GM12891 (cell line): Measurements from ENCODE around the gene R3HDM2.
"Not testable (repeated sequence)": the region's sequence is repeated elsewhere in the genome, so short reads cannot be mapped to it uniquely, and the experiment has no call there.

Experiments
- DNase-seq: peaks from one replicate; pipeline ENCODE4 v3.0.0; 2011; ENCODE audit warnings: low spot score; ENCODE audit not compliant: insufficient read length
- FAIRE-seq: peaks from 2 replicates; lab custom pipeline; 2011; peaks lifted over from hg19 to GRCh38; lab: Jason Lieb, UNC
- PAX5 ChIP-seq: IDR thresholded peaks from 2 replicates; pipeline ENCODE4 v1.6.1; 2011; ENCODE audit warnings: low read length, moderate library complexity, mild to moderate bottlenecking; ENCODE audit not compliant: insufficient read depth, severe bottlenecking
- POLR2A ChIP-seq: IDR thresholded peaks from 2 replicates; pipeline ENCODE4 v1.6.1; 2011; ENCODE audit warnings: low read depth, low read length, control low read depth
- POLR2AphosphoS5 ChIP-seq: IDR thresholded peaks from 2 replicates; pipeline ENCODE4 v1.6.1; 2011; ENCODE audit warnings: low read depth, low read length, control low read depth
- POU2F2 ChIP-seq: IDR thresholded peaks from 2 replicates; pipeline ENCODE4 v1.6.1; 2011; ENCODE audit warnings: low read depth, mild to moderate bottlenecking, control low read depth, low read length, moderate library complexity
- SPI1 ChIP-seq: IDR thresholded peaks from 2 replicates; pipeline ENCODE4 v1.6.1; 2011; ENCODE audit warnings: low read depth, low read length, control low read depth
- TAF1 ChIP-seq: IDR thresholded peaks from 2 replicates; pipeline ENCODE4 v1.6.1; 2011; ENCODE audit warnings: low read depth, low read length, control low read depth

The R3HDM2 gene

GRCh38 chr12:57441846-57442427 is 11.1 kb upstream of the R3HDM2 start:
- no peak for FAIRE-seq

DNA sequence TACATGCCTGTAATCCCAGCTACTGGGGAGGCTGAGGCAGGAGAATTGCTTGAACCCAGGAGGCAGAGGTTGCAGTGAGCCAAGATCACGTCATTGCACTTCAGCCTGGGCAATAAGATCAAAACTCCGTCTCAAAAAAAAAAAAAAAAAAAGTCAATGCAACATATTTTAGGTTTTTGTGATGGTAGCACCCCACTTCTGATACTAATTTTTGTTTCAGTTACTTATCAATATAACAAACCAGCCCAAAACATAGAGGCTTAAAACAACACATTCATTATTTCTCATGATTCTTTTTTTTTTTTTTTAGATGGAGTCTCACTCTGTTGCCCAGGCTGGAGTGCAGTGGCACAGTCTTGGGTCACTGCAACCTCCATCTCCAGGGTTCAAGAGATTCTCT is 10.6 kb upstream of the R3HDM2 start:
- DNase-seq, FAIRE-seq: not testable (repeated sequence)

More at GRCh38 chr12:57441846-57442427, 11.1 kb upstream of the R3HDM2 start:
- no peak for DNase-seq
- no peak for TF ChIP-seq PAX5
- no peak for TF ChIP-seq TAF1
- TF ChIP-seq POLR2A, result no peak
- TF ChIP-seq POLR2AphosphoS5, result no peak
- no peak for TF ChIP-seq SPI1
- no peak for TF ChIP-seq POU2F2

- FAIRE-seq (no peak), DNase-seq (no peak)
- TF ChIP-seq SPI1 (no peak), TAF1 (no peak), POLR2A (no peak), POU2F2 (no peak), POLR2AphosphoS5 (no peak), PAX5 (no peak)
Observed at GRCh38 chr12:57439762-57440266, 9.0 kb upstream of the R3HDM2 start.

- FAIRE-seq (no peak), DNase-seq (no peak)
- TF ChIP-seq POU2F2, result no peak
Observed at GRCh38 chr12:57438400-57438799, 7.6 kb upstream of the R3HDM2 start.

- DNase-seq (no peak), FAIRE-seq (no peak)
- TF ChIP-seq POLR2AphosphoS5 (no peak), SPI1 (no peak), POU2F2 (no peak), TAF1 (no peak), POLR2A (no peak), PAX5 (no peak)
Observed at GRCh38 chr12:57435293-57435692, 4.5 kb upstream of the R3HDM2 start.

GRCh38 chr12:57434517-57435223 is 3.8 kb upstream of the R3HDM2 start, which contains the start of gene INHBC:
Gene INHBC, plus strand, starts transcription at chr12:57434784. Its CDS starts 103 bp downstream, at chr12:57434887.
- TF ChIP-seq POLR2AphosphoS5 (no peak), SPI1 (no peak), POLR2A (no peak), POU2F2 (no peak), TAF1 (no peak; the same call in 1 of the 2 replicates), PAX5 (no peak)
- no peak for FAIRE-seq
- no peak for DNase-seq

- no peak for FAIRE-seq
- DNase-seq, result no peak
Observed at GRCh38 chr12:57433370-57433769, 2.5 kb upstream of the R3HDM2 start.

GRCh38 chr12:57431654-57432188 is 878 bp upstream of the R3HDM2 start:
- DNase-seq, result no peak
- no peak for TF ChIP-seq PAX5
- no peak for TF ChIP-seq POU2F2
- no peak for TF ChIP-seq POLR2A
- FAIRE-seq, result no peak

More at GRCh38 chr12:57433370-57433769, 2.5 kb upstream of the R3HDM2 start:
- TF ChIP-seq POU2F2, result no peak
- TF ChIP-seq TAF1, result no peak
- no peak for TF ChIP-seq SPI1
- no peak for TF ChIP-seq PAX5
- TF ChIP-seq POLR2AphosphoS5, result no peak
- no peak for TF ChIP-seq POLR2A

DNA sequence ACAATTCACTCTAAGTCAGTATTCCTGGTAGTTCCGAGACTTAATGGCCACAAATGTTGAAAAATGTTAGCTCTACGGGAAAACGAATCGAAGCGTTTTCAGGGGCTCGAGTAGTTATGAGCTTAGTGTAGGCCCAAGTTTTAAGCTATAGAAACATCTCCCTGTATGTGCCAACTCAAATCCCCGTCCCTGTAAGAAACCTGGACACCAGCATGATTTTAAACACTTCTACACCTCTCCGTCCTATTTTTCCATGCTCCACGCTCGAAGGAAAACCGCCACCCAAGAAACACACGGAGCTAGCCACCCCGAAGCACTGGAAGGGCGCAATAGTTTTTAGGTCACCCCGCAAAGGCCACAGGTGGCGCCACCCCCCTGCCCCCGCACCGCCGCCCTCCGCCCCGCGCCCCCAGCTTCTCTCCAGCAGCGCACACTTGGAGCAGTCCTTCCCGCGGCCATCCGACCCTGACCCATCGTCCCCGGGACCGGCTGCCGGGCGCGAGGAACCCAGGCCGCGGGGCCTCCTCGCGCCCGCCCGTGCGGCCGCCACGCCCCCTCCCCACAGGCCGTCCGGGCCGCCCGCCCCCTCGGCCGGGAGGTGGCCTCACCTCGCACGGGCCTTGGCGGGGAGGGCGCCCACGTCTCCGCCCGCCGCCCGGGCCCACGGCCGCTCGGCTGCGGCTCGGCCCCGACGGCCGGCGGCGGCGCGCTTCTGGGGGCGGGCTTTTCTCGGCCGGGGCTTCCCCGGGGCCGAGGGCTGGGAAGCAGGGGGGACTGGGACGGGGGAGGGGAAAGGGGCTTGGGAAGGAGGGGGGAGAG is 522 bp downstream of the R3HDM2 start:
- FAIRE-seq (peak; percentile 70), DNase-seq (peak; percentile 79)
- no peak for TF ChIP-seq POLR2AphosphoS5
- no peak for TF ChIP-seq SPI1
- no peak; the same call in 1 of the 2 replicates for TF ChIP-seq TAF1
- 0 out of 2 replicates have a peak, but pooled peaks have one; percentile 11 for TF ChIP-seq POLR2A
- no peak for TF ChIP-seq PAX5
- no peak for TF ChIP-seq POU2F2

- no peak for TF ChIP-seq POLR2A
- no peak for TF ChIP-seq POU2F2
- TF ChIP-seq POLR2AphosphoS5, result no peak
- TF ChIP-seq PAX5, result no peak
- TF ChIP-seq TAF1, result no peak
- no peak for TF ChIP-seq SPI1
- FAIRE-seq, result no peak
- DNase-seq, result no peak
Observed at GRCh38 chr12:57429473-57430111, 1.3 kb downstream of the R3HDM2 start.
